BJ (cell line): ENCODE data around the gene CFAP97D2. TPM values are rescaled to one million over a fixed set of nuclear protein-coding genes. Genes with fewer than 3 reads are reported as not detected.
"Not testable (repeated sequence)": the region's sequence is repeated elsewhere in the genome, so short reads cannot be mapped to it uniquely, and the experiment has no call there.

Experiments
- CTCF ChIA-PET: fragments of 350-600 bp; formaldehyde crosslinking; extraction: SDS; loops from one replicate; lab custom pipeline; 2021; ENCODE audit warnings: antibody characterized with exemption, inconsistent platforms; lab: Yijun Ruan, JAX
- POLR2A ChIA-PET: fragments of 300-600 bp; sonication (Branson Sonifier 250); formaldehyde crosslinking; extraction: SDS; loops from one replicate; lab custom pipeline; 2021; ENCODE audit warnings: antibody characterized with exemption; lab: Charles Lee
- DNase-seq: peaks from one replicate; pipeline ENCODE4 v3.0.0-alpha.2; 2011; ENCODE audit warnings: low read depth
- H3K27me3 ChIP-seq: 2 replicates; pipeline ENCODE4 v1.6.0; 2011; ENCODE audit warnings: low read length; ENCODE audit not compliant: control insufficient read depth, insufficient read depth
- H3K36me3 ChIP-seq: 2 replicates; pipeline ENCODE4 v1.5.1; 2011; ENCODE audit warnings: low read length; ENCODE audit not compliant: control insufficient read depth, insufficient read depth
- H3K4me3 ChIP-seq: 2 replicates; pipeline ENCODE4 v1.5.1; 2011; ENCODE audit warnings: low read depth, mild to moderate bottlenecking, control low read depth, low read length
- polyA plus RNA-seq: library from polyadenylated mRNA; depleted of rRNA; stranded (reverse); fragments of >200 nt; gene quantifications from 2 replicates; pipeline ENCODE4 v1.2.3, GENCODE V29; 2011
- TF ChIP-seq, protein P1 (sequence below): IDR thresholded peaks from 2 replicates; pipeline ENCODE4 v1.5.1; 2011; ENCODE audit warnings: low read depth, mild to moderate bottlenecking, control low read depth, inconsistent platforms, low read length, moderate library complexity; ENCODE audit not compliant: insufficient read depth

CFAP97D2 gene
- polyA plus RNA-seq, 1 experiment = not detected

GRCh38 chr13:114174529-114174961 lies 4.5 kb upstream of the CFAP97D2 start:
- Histone ChIP-seq H3K4me3 (no peak overlapping the region), H3K36me3 (no peaks in the 10 kb centered on the region), H3K27me3 (peaks cover 9% of the 10 kb centered on the region)
- POLR2A ChIA-PET = no interaction called here
- TF ChIP-seq, protein P1, sequence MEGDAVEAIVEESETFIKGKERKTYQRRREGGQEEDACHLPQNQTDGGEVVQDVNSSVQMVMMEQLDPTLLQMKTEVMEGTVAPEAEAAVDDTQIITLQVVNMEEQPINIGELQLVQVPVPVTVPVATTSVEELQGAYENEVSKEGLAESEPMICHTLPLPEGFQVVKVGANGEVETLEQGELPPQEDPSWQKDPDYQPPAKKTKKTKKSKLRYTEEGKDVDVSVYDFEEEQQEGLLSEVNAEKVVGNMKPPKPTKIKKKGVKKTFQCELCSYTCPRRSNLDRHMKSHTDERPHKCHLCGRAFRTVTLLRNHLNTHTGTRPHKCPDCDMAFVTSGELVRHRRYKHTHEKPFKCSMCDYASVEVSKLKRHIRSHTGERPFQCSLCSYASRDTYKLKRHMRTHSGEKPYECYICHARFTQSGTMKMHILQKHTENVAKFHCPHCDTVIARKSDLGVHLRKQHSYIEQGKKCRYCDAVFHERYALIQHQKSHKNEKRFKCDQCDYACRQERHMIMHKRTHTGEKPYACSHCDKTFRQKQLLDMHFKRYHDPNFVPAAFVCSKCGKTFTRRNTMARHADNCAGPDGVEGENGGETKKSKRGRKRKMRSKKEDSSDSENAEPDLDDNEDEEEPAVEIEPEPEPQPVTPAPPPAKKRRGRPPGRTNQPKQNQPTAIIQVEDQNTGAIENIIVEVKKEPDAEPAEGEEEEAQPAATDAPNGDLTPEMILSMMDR = no peak
- CTCF ChIA-PET = interaction anchor here (0.8 kb wide), 1 partner anchor 12 kb away, joined by 3 read pairs; no protein-coding TSS in a partner anchor
- DNase-seq = no peak

GRCh38 chr13:114176359-114176902 lies 2.6 kb upstream of the CFAP97D2 start:
- H3K36me3 ChIP-seq, POLR2A ChIA-PET, CTCF ChIA-PET, H3K4me3 ChIP-seq, DNase-seq: not testable (repeated sequence)
- peaks cover 14% of the 10 kb centered on the region for H3K27me3 ChIP-seq

DNA sequence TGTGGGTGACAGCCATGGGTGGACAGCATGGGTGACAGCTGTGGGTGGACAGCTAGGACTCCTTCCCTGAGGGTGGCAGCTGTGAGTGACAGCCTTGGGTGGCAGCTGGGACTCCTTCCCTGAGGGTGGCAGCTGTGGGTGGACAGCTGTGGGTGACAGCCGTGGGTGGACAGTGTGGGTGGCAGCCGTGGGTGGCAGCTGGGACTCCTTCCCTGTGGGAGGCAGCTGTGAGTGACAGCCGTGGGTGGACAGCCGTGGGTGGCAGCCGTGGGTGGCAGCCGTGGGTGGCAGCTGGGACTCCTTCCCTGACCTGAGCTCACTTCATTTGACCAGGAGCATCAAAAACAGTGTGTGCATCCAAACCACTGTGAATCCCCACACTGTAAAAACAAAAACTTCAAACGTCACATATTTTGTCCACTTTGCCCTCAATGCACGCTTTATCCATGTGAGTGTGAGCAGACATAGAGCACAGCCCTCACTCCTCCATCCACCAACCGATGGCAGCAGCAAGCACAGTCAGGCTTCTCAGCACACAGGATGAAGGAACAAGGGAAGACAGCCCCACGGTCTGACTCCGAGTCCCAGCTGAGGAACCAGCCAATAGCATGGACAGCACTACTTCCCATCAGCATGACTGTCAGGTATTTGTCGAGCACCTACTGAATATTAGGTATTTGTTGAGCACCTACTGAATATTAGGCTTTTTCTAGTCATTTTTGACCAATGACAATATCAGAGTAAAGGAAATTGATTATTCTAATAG lies 1.6 kb upstream of the CFAP97D2 start:
- DNase-seq = no peak
- CTCF ChIA-PET = interaction anchor here (0.6 to 1.0 kb wide), 2 partner anchors 16 to 143 kb away, joined by 3 read pairs; no protein-coding TSS in a partner anchor
- H3K27me3 ChIP-seq = peaks cover 17% of the 10 kb centered on the region

GRCh38 chr13:114185182-114185971 lies 6.3 kb downstream of the CFAP97D2 start:
- ChIA-PET POLR2A (no interaction called here), CTCF (interaction anchor here (1.0 to 1.7 kb wide), 3 partner anchors 10 to 15 kb away, joined by 3 to 4 read pairs (median 3); no protein-coding TSS in a partner anchor)
- Histone ChIP-seq H3K36me3 (no peaks in the 10 kb centered on the region), H3K4me3 (no peak overlapping the region), H3K27me3 (peaks cover 13% of the 10 kb centered on the region)
- TF ChIP-seq, protein P1 = no peak
- no peak for DNase-seq

More for the DNA sequence above, 1.6 kb upstream of the CFAP97D2 start:
- Histone ChIP-seq H3K36me3 (no peaks in the 10 kb centered on the region), H3K4me3 (no peak overlapping the region)
- TF ChIP-seq, protein P1 = no peak
- POLR2A ChIA-PET = no interaction called here

GRCh38 chr13:114194853-114195252 lies 15.8 kb downstream of the CFAP97D2 start:
- POLR2A ChIA-PET = no interaction called here
- CTCF ChIA-PET = no interaction called here
- Histone ChIP-seq H3K36me3 (no peaks in the 10 kb centered on the region), H3K4me3 (no peak overlapping the region), H3K27me3 (peaks cover 10% of the 10 kb centered on the region)
- TF ChIP-seq, protein P1 = no peak
- no peak for DNase-seq
